Measurements from ENCODE around the gene RNF223.

RNF223 gene

GRCh38 chr1:1048765-1049164 lies 25.3 kb downstream of the RNF223 start:
- Histone ChIP-seq H3K4me1 (ENCODE audit: low read length) (peaks cover 6% of the 10 kb centered on the region), H3K27ac (ENCODE audit: low read length) (no peak overlapping the region), H3K36me3 (replicated peaks; ENCODE audit: low read depth, low read length) (no peaks in the 10 kb centered on the region), H2AFZ (ENCODE audit: low read depth, low read length) (no peak overlapping the region), H3K79me2 (ENCODE audit: low read length) (no peaks in the 10 kb centered on the region), H3K4me3 (ENCODE audit: low read length) (no peak overlapping the region), H3K9me3 (ENCODE audit: insufficient read depth, low read length) (no peaks in the 10 kb centered on the region), H3K27me3 (ENCODE audit: low read depth, low read length) (no peaks in the 10 kb centered on the region), H3K4me2 (ENCODE audit: low read length) (no peak overlapping the region), H3K9ac (ENCODE audit: low read length) (no peak overlapping the region), H4K20me1 (ENCODE audit: insufficient read depth, low read length) (no peaks in the 10 kb centered on the region)
- TF ChIP-seq, protein P1, sequence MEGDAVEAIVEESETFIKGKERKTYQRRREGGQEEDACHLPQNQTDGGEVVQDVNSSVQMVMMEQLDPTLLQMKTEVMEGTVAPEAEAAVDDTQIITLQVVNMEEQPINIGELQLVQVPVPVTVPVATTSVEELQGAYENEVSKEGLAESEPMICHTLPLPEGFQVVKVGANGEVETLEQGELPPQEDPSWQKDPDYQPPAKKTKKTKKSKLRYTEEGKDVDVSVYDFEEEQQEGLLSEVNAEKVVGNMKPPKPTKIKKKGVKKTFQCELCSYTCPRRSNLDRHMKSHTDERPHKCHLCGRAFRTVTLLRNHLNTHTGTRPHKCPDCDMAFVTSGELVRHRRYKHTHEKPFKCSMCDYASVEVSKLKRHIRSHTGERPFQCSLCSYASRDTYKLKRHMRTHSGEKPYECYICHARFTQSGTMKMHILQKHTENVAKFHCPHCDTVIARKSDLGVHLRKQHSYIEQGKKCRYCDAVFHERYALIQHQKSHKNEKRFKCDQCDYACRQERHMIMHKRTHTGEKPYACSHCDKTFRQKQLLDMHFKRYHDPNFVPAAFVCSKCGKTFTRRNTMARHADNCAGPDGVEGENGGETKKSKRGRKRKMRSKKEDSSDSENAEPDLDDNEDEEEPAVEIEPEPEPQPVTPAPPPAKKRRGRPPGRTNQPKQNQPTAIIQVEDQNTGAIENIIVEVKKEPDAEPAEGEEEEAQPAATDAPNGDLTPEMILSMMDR (IDR thresholded peaks at IDR 0.05; ENCODE audit: low read depth, low read length) = no peak
- no peak for TF ChIP-seq EZH2phosphoT487 (IDR thresholded peaks at IDR 0.05; ENCODE audit: low read depth)

- Histone ChIP-seq H4K20me1 (ENCODE audit: insufficient read depth, low read length) (no peaks in the 10 kb centered on the region), H3K4me2 (ENCODE audit: low read length) (no peak overlapping the region), H3K4me1 (ENCODE audit: low read length) (peaks cover 6% of the 10 kb centered on the region), H2AFZ (ENCODE audit: low read depth, low read length) (no peak overlapping the region), H3K4me3 (ENCODE audit: low read length) (no peak overlapping the region), H3K36me3 (replicated peaks; ENCODE audit: low read depth, low read length) (no peaks in the 10 kb centered on the region), H3K27me3 (ENCODE audit: low read depth, low read length) (no peaks in the 10 kb centered on the region), H3K79me2 (ENCODE audit: low read length) (no peaks in the 10 kb centered on the region), H3K9ac (ENCODE audit: low read length) (no peak overlapping the region), H3K27ac (ENCODE audit: low read length) (no peak overlapping the region), H3K9me3 (ENCODE audit: insufficient read depth, low read length) (no peaks in the 10 kb centered on the region)
- TF ChIP-seq, protein P1 (IDR thresholded peaks at IDR 0.05; ENCODE audit: low read depth, low read length) = no peak
- no peak for TF ChIP-seq EZH2phosphoT487 (IDR thresholded peaks at IDR 0.05; ENCODE audit: low read depth)
Observed at GRCh38 chr1:1047963-1048362, 26.1 kb downstream of the RNF223 start.

- Histone ChIP-seq H3K4me2 (ENCODE audit: low read length) (no peak overlapping the region), H4K20me1 (ENCODE audit: insufficient read depth, low read length) (no peaks in the 10 kb centered on the region), H2AFZ (ENCODE audit: low read depth, low read length) (no peak overlapping the region), H3K4me3 (ENCODE audit: low read length) (no peak overlapping the region), H3K9me3 (ENCODE audit: insufficient read depth, low read length) (no peaks in the 10 kb centered on the region), H3K36me3 (replicated peaks; ENCODE audit: low read depth, low read length) (no peaks in the 10 kb centered on the region), H3K27ac (ENCODE audit: low read length) (no peak overlapping the region), H3K9ac (ENCODE audit: low read length) (no peak overlapping the region), H3K79me2 (ENCODE audit: low read length) (no peaks in the 10 kb centered on the region), H3K4me1 (ENCODE audit: low read length) (peaks cover 6% of the 10 kb centered on the region), H3K27me3 (ENCODE audit: low read depth, low read length) (no peaks in the 10 kb centered on the region)
- TF ChIP-seq, protein P1 (IDR thresholded peaks at IDR 0.05; ENCODE audit: low read depth, low read length) = no peak
- TF ChIP-seq EZH2phosphoT487 (IDR thresholded peaks at IDR 0.05; ENCODE audit: low read depth) = no peak
Observed at GRCh38 chr1:1047407-1047806, 26.7 kb downstream of the RNF223 start.

- Histone ChIP-seq H2AFZ (ENCODE audit: low read depth, low read length) (no peak overlapping the region), H3K36me3 (replicated peaks; ENCODE audit: low read depth, low read length) (no peaks in the 10 kb centered on the region), H3K4me2 (ENCODE audit: low read length) (no peak overlapping the region), H3K79me2 (ENCODE audit: low read length) (no peaks in the 10 kb centered on the region), H3K9ac (ENCODE audit: low read length) (no peak overlapping the region), H3K27ac (ENCODE audit: low read length) (no peak overlapping the region), H3K9me3 (ENCODE audit: insufficient read depth, low read length) (no peaks in the 10 kb centered on the region), H4K20me1 (ENCODE audit: insufficient read depth, low read length) (no peaks in the 10 kb centered on the region), H3K4me1 (ENCODE audit: low read length) (peaks cover 6% of the 10 kb centered on the region), H3K4me3 (ENCODE audit: low read length) (no peak overlapping the region), H3K27me3 (ENCODE audit: low read depth, low read length) (no peaks in the 10 kb centered on the region)
- TF ChIP-seq, protein P1 (IDR thresholded peaks at IDR 0.05; ENCODE audit: low read depth, low read length) = no peak
- no peak for TF ChIP-seq EZH2phosphoT487 (IDR thresholded peaks at IDR 0.05; ENCODE audit: low read depth)
Observed at GRCh38 chr1:1046767-1047166, 27.3 kb downstream of the RNF223 start.

All from OCI-LY3 (cell line).